Stimulated activated effector memory CD8-positive, alpha-beta T cell treated with anti-CD3 and anti-CD28 coated beads, Interleukin-12 subunit alpha, Interleukin-12 subunit beta, amount 100 ng/mL, for 72 hours (primary cell): ENCODE measurements around the gene DACH1.
A peak's percentile ranks its signal among the peaks of the same experiment; 100 is the strongest.
"Not testable (repeated sequence)": the region's sequence is repeated elsewhere in the genome, so short reads cannot be mapped to it uniquely, and the experiment has no call there.

Experiments used
- ATAC-seq: fragments of 150-1000 bp; cut with Tn5 transposase; 2 replicates; pipeline ENCODE4 v1.10.0; 2021
- DNase-seq, 2 donors: peaks; one replicate each; pipeline ENCODE4 v3.0.0; 2021 to 2022; ENCODE audit warnings: low spot score in 2 of 2
- H3K27ac Mint-ChIP-seq: one replicate; pipeline ENCODE4 v1.8.0; 2022; ENCODE audit warnings: mild to moderate bottlenecking, mixed read lengths
- H3K36me3 Mint-ChIP-seq: one replicate; pipeline ENCODE4 v1.8.0; 2022; ENCODE audit warnings: mild to moderate bottlenecking, mixed read lengths
- H3K4me1 Mint-ChIP-seq: one replicate; pipeline ENCODE4 v1.8.0; 2022; ENCODE audit warnings: mixed read lengths
- H3K4me3 Mint-ChIP-seq: one replicate; pipeline ENCODE4 v1.8.0; 2022; ENCODE audit warnings: mild to moderate bottlenecking, mixed read lengths
- H3K9me3 Mint-ChIP-seq: one replicate; pipeline ENCODE4 v1.8.0; 2022; ENCODE audit warnings: mixed read lengths

DACH1 gene

GRCh38 chr13:71867131-71867814 lies at the start of gene DACH1:
DACH1 (minus strand) TSS chr13:71867204.
- H3K27ac Mint-ChIP-seq = no peak within 1 kb of the TSS
- no peak for DNase-seq
- H3K4me3 Mint-ChIP-seq = peak within 1 kb of the TSS; percentile 29

GRCh38 chr13:71913717-71914116 lies 46.7 kb upstream of the DACH1 start:
- Mint-ChIP-seq H3K4me1 (no peaks in the 10 kb centered on the region), H3K9me3 (peaks cover 4% of the 10 kb centered on the region), H3K27ac (no peak overlapping the region), H3K36me3 (no peaks in the 10 kb centered on the region), H3K4me3 (no peak overlapping the region)
- ATAC-seq (no peak), DNase-seq (no peak)

More at GRCh38 chr13:71867131-71867814, at the start of gene DACH1:
- no peak for ATAC-seq
- no peaks in the 10 kb centered on the region for H3K36me3 Mint-ChIP-seq
- H3K9me3 Mint-ChIP-seq = no peaks in the 10 kb centered on the region
- H3K4me1 Mint-ChIP-seq = peaks cover 10% of the 10 kb centered on the region

- no peak for DNase-seq
- H3K4me1 Mint-ChIP-seq = no peaks in the 10 kb centered on the region
- H3K36me3 Mint-ChIP-seq = no peaks in the 10 kb centered on the region
- no peak for ATAC-seq
- peaks cover 4% of the 10 kb centered on the region for H3K9me3 Mint-ChIP-seq
- H3K27ac Mint-ChIP-seq = no peak overlapping the region
- no peak overlapping the region for H3K4me3 Mint-ChIP-seq
Observed at GRCh38 chr13:71912524-71912923, 45.5 kb upstream of the DACH1 start.

- no peak overlapping the region for H3K4me3 Mint-ChIP-seq
- H3K9me3 Mint-ChIP-seq = no peaks in the 10 kb centered on the region
- no peak overlapping the region for H3K27ac Mint-ChIP-seq
- no peaks in the 10 kb centered on the region for H3K36me3 Mint-ChIP-seq
- no peaks in the 10 kb centered on the region for H3K4me1 Mint-ChIP-seq
- DNase-seq = no peak
- ATAC-seq = no peak
Observed at GRCh38 chr13:71906448-71906847, 39.4 kb upstream of the DACH1 start.

- Mint-ChIP-seq H3K4me1 (no peaks in the 10 kb centered on the region), H3K27ac (no peak overlapping the region), H3K36me3 (no peaks in the 10 kb centered on the region), H3K4me3 (no peak overlapping the region), H3K9me3 (peaks cover 7% of the 10 kb centered on the region)
- no peak for ATAC-seq
- DNase-seq = no peak
Observed at GRCh38 chr13:71902676-71903075, 35.7 kb upstream of the DACH1 start.

GRCh38 chr13:71893506-71893905 lies 26.5 kb upstream of the DACH1 start:
- H3K4me1 Mint-ChIP-seq, H3K4me3 Mint-ChIP-seq, DNase-seq: not testable (repeated sequence)

GRCh38 chr13:71886880-71887279 lies 19.9 kb upstream of the DACH1 start:
- Mint-ChIP-seq H3K4me1 (no peaks in the 10 kb centered on the region), H3K4me3 (no peak overlapping the region), H3K9me3 (peaks cover 11% of the 10 kb centered on the region), H3K36me3 (no peaks in the 10 kb centered on the region), H3K27ac (no peak overlapping the region)
- no peak for ATAC-seq
- DNase-seq = no peak

More at GRCh38 chr13:71893506-71893905, 26.5 kb upstream of the DACH1 start:
- H3K9me3 Mint-ChIP-seq = peaks cover 11% of the 10 kb centered on the region
- not testable (repeated sequence) for H3K27ac Mint-ChIP-seq, H3K36me3 Mint-ChIP-seq, ATAC-seq

GRCh38 chr13:71882120-71882519 lies 15.1 kb upstream of the DACH1 start:
- ATAC-seq = no peak
- H3K4me3 Mint-ChIP-seq = no peak overlapping the region
- DNase-seq = no peak
- H3K36me3 Mint-ChIP-seq = no peaks in the 10 kb centered on the region
- peaks cover 10% of the 10 kb centered on the region for H3K9me3 Mint-ChIP-seq
- no peak overlapping the region for H3K27ac Mint-ChIP-seq
- no peaks in the 10 kb centered on the region for H3K4me1 Mint-ChIP-seq

GRCh38 chr13:71880753-71881541 lies 13.9 kb upstream of the DACH1 start:
- DNase-seq (no peak), ATAC-seq (no peak)
- no peak overlapping the region for H3K4me3 Mint-ChIP-seq
- H3K4me1 Mint-ChIP-seq = no peaks in the 10 kb centered on the region
- H3K36me3 Mint-ChIP-seq = no peaks in the 10 kb centered on the region
- peaks cover 7% of the 10 kb centered on the region for H3K9me3 Mint-ChIP-seq
- H3K27ac Mint-ChIP-seq = no peak overlapping the region

GRCh38 chr13:71879808-71880344 lies 12.9 kb upstream of the DACH1 start:
- H3K36me3 Mint-ChIP-seq = no peaks in the 10 kb centered on the region
- no peak overlapping the region for H3K27ac Mint-ChIP-seq
- H3K4me3 Mint-ChIP-seq = no peak overlapping the region
- H3K9me3 Mint-ChIP-seq = peaks cover 3% of the 10 kb centered on the region
- H3K4me1 Mint-ChIP-seq = no peaks in the 10 kb centered on the region
- ATAC-seq = no peak
- DNase-seq = no peak

GRCh38 chr13:71879129-71879535 lies 12.1 kb upstream of the DACH1 start:
- DNase-seq = no peak
- H3K36me3 Mint-ChIP-seq = no peaks in the 10 kb centered on the region
- H3K4me1 Mint-ChIP-seq = no peaks in the 10 kb centered on the region
- peaks cover 3% of the 10 kb centered on the region for H3K9me3 Mint-ChIP-seq
- no peak overlapping the region for H3K27ac Mint-ChIP-seq
- ATAC-seq = no peak
- no peak overlapping the region for H3K4me3 Mint-ChIP-seq

- no peak overlapping the region for H3K4me3 Mint-ChIP-seq
- H3K36me3 Mint-ChIP-seq = no peaks in the 10 kb centered on the region
- H3K9me3 Mint-ChIP-seq = peaks cover 3% of the 10 kb centered on the region
- no peak for DNase-seq
- no peak for ATAC-seq
- H3K27ac Mint-ChIP-seq = no peak overlapping the region
- H3K4me1 Mint-ChIP-seq = no peaks in the 10 kb centered on the region
Observed at GRCh38 chr13:71877256-71877653, 10.3 kb upstream of the DACH1 start.

- ATAC-seq (no peak), DNase-seq (no peak)
- no peak overlapping the region for H3K27ac Mint-ChIP-seq
- H3K4me3 Mint-ChIP-seq = no peak overlapping the region
- peaks cover 3% of the 10 kb centered on the region for H3K9me3 Mint-ChIP-seq
- H3K36me3 Mint-ChIP-seq = no peaks in the 10 kb centered on the region
- no peaks in the 10 kb centered on the region for H3K4me1 Mint-ChIP-seq
Observed at GRCh38 chr13:71876648-71877255, 9.7 kb upstream of the DACH1 start.

- no peaks in the 10 kb centered on the region for H3K4me1 Mint-ChIP-seq
- no peak overlapping the region for H3K4me3 Mint-ChIP-seq
- DNase-seq (no peak), ATAC-seq (no peak)
- H3K9me3 Mint-ChIP-seq = peaks cover 3% of the 10 kb centered on the region
- H3K27ac Mint-ChIP-seq = no peak overlapping the region
- H3K36me3 Mint-ChIP-seq = no peaks in the 10 kb centered on the region
Observed at GRCh38 chr13:71875823-71876222, 8.8 kb upstream of the DACH1 start.

GRCh38 chr13:71874458-71874857 lies 7.5 kb upstream of the DACH1 start:
- H3K36me3 Mint-ChIP-seq = no peaks in the 10 kb centered on the region
- H3K4me3 Mint-ChIP-seq = no peak overlapping the region

More at GRCh38 chr13:71874458-71874857, 7.5 kb upstream of the DACH1 start:
- no peak for DNase-seq
- Mint-ChIP-seq H3K4me1 (no peaks in the 10 kb centered on the region), H3K9me3 (peaks cover 3% of the 10 kb centered on the region), H3K27ac (no peak overlapping the region)
- ATAC-seq = no peak
